ENCODE measurements around the gene F5. TPM values are rescaled to one million over a fixed set of nuclear protein-coding genes. Genes with fewer than 3 reads are reported as not detected.
"Not testable (repeated sequence)": the region's sequence is repeated elsewhere in the genome, so short reads cannot be mapped to it uniquely, and the experiment has no call there.

F5 gene
- total and polyA plus RNA-seq, 3 experiments from 2014 or later = 0.06 to 76.5 (median 72.2) TPM

GRCh38 chr1:169550294-169550693 lies 36.0 kb downstream of the F5 start:
- Mint-ChIP-seq H3K36me3 (no peaks in the 10 kb centered on the region), H3K4me3 (no peak overlapping the region), H3K4me1 (no peaks in the 10 kb centered on the region), H3K27ac (no peak overlapping the region), H3K9me3 (no peaks in the 10 kb centered on the region), H3K27me3 (peaks cover 2 to 7% of the 10 kb centered on the region in 2 donors)
- Histone ChIP-seq H3K27ac (ENCODE audit: low read depth, low read length) (no peak overlapping the region), H3K9me3 (ENCODE audit: low read length) (no peaks in the 10 kb centered on the region), H3K4me1 (ENCODE audit: insufficient read depth, low read length) (no peaks in the 10 kb centered on the region), H3K27me3 (ENCODE audit: insufficient read depth, low read length, poor library complexity, severe bottlenecking) (no peaks in the 10 kb centered on the region), H3K36me3 (ENCODE audit: insufficient read depth, low read length) (no peaks in the 10 kb centered on the region), H3K4me3 (ENCODE audit: low read length) (no peak overlapping the region)
- DNase-seq = peak in 2 of 5 donors; percentile 32 to 46
- ChIA-PET POLR2A (no interaction called here), CTCF (interaction anchor here (0.6 to 3.7 kb wide), 6 partner anchors 15 to 947 kb away, joined by 3 to 26 read pairs (median 5); no protein-coding TSS in a partner anchor)

- H3K36me3 Mint-ChIP-seq = no peaks in the 10 kb centered on the region
- no peak overlapping the region for H3K27ac ChIP-seq (ENCODE audit: low read depth, low read length)
- H3K4me3 ChIP-seq (ENCODE audit: low read length) = no peak overlapping the region
- H3K9me3 ChIP-seq (ENCODE audit: low read length) = no peaks in the 10 kb centered on the region
- no peaks in the 10 kb centered on the region for H3K9me3 Mint-ChIP-seq
- H3K4me1 Mint-ChIP-seq = no peaks in the 10 kb centered on the region
- H3K4me3 Mint-ChIP-seq = no peak overlapping the region
- H3K27me3 Mint-ChIP-seq = peaks cover 2 to 7% of the 10 kb centered on the region in 2 donors
- POLR2A ChIA-PET = interaction anchor here (0.7 kb wide), 1 partner anchor 1140 kb away, joined by 6 read pairs; no protein-coding TSS in a partner anchor
- no peak overlapping the region for H3K27ac Mint-ChIP-seq
- no peaks in the 10 kb centered on the region for H3K4me1 ChIP-seq (ENCODE audit: insufficient read depth, low read length)
- H3K36me3 ChIP-seq (ENCODE audit: insufficient read depth, low read length) = no peaks in the 10 kb centered on the region
- CTCF ChIA-PET = interaction anchor here (1.0 to 1.6 kb wide), 3 partner anchors 38 to 265 kb away, joined by 3 to 11 read pairs (median 4); partner anchors contain the start of gene F5
- H3K27me3 ChIP-seq (ENCODE audit: insufficient read depth, low read length, poor library complexity, severe bottlenecking) = no peaks in the 10 kb centered on the region
- DNase-seq = no peak
These were observed 38.0 kb downstream of the F5 start for GRCh38 chr1:169548282-169548681.

GRCh38 chr1:169546087-169546995 lies 39.9 kb downstream of the F5 start:
- Histone ChIP-seq H3K4me1 (ENCODE audit: insufficient read depth, low read length) (no peaks in the 10 kb centered on the region), H3K4me3 (ENCODE audit: low read length) (no peak overlapping the region), H3K9me3 (ENCODE audit: low read length) (no peaks in the 10 kb centered on the region), H3K27ac (ENCODE audit: low read depth, low read length) (no peak overlapping the region), H3K36me3 (ENCODE audit: insufficient read depth, low read length) (no peaks in the 10 kb centered on the region), H3K27me3 (ENCODE audit: insufficient read depth, low read length, poor library complexity, severe bottlenecking) (no peaks in the 10 kb centered on the region)
- ChIA-PET CTCF (interaction anchor here (0.5 to 2.7 kb wide), 14 partner anchors 8 to 1204 kb away, joined by 3 to 12 read pairs (median 3); partner anchors contain the start of gene SLC19A2), POLR2A (no interaction called here)
- Mint-ChIP-seq H3K4me1 (no peaks in the 10 kb centered on the region), H3K27me3 (peaks cover 2 to 12% of the 10 kb centered on the region in 2 donors), H3K36me3 (no peaks in the 10 kb centered on the region), H3K27ac (peak overlapping the region in 1 of 8 donors; percentile 34), H3K4me3 (no peak overlapping the region), H3K9me3 (no peaks in the 10 kb centered on the region)
- peak; percentile 12 to 68 (median 60) for DNase-seq

- H3K27ac ChIP-seq (ENCODE audit: low read depth, low read length) = no peak overlapping the region
- Mint-ChIP-seq H3K27ac (no peak overlapping the region), H3K27me3 (peaks cover 2 to 12% of the 10 kb centered on the region in 2 donors), H3K4me3 (no peak overlapping the region), H3K36me3 (no peaks in the 10 kb centered on the region), H3K4me1 (no peaks in the 10 kb centered on the region), H3K9me3 (no peaks in the 10 kb centered on the region)
- ChIA-PET CTCF (interaction anchor here (0.6 to 2.7 kb wide), 5 partner anchors 9 to 942 kb away, joined by 3 to 12 read pairs (median 3); no protein-coding TSS in a partner anchor), POLR2A (no interaction called here)
- no peaks in the 10 kb centered on the region for H3K36me3 ChIP-seq (ENCODE audit: insufficient read depth, low read length)
- no peaks in the 10 kb centered on the region for H3K9me3 ChIP-seq (ENCODE audit: low read length)
- no peaks in the 10 kb centered on the region for H3K4me1 ChIP-seq (ENCODE audit: insufficient read depth, low read length)
- no peak overlapping the region for H3K4me3 ChIP-seq (ENCODE audit: low read length)
- DNase-seq = no peak
- H3K27me3 ChIP-seq (ENCODE audit: insufficient read depth, low read length, poor library complexity, severe bottlenecking) = no peaks in the 10 kb centered on the region
These were observed 40.8 kb downstream of the F5 start for GRCh38 chr1:169545472-169545871.

- H3K9me3 ChIP-seq (ENCODE audit: low read length) = no peaks in the 10 kb centered on the region
- H3K4me3 Mint-ChIP-seq = no peak overlapping the region
- POLR2A ChIA-PET = no interaction called here
- no peak overlapping the region for H3K27ac Mint-ChIP-seq
- no peaks in the 10 kb centered on the region for H3K36me3 ChIP-seq (ENCODE audit: insufficient read depth, low read length)
- no peaks in the 10 kb centered on the region for H3K4me1 Mint-ChIP-seq
- DNase-seq = no peak
- H3K4me3 ChIP-seq (ENCODE audit: low read length) = no peak overlapping the region
- H3K9me3 Mint-ChIP-seq = no peaks in the 10 kb centered on the region
- H3K36me3 Mint-ChIP-seq = no peaks in the 10 kb centered on the region
- no peaks in the 10 kb centered on the region for H3K27me3 ChIP-seq (ENCODE audit: insufficient read depth, low read length, poor library complexity, severe bottlenecking)
- H3K27me3 Mint-ChIP-seq = peaks cover 0 to 14% of the 10 kb centered on the region in 2 donors
- H3K4me1 ChIP-seq (ENCODE audit: insufficient read depth, low read length) = no peaks in the 10 kb centered on the region
- CTCF ChIA-PET = no interaction called here
- no peak overlapping the region for H3K27ac ChIP-seq (ENCODE audit: low read depth, low read length)
These were observed 47.0 kb downstream of the F5 start for GRCh38 chr1:169538998-169539871.

- Mint-ChIP-seq H3K4me3 (no peak overlapping the region), H3K9me3 (no peaks in the 10 kb centered on the region), H3K36me3 (no peaks in the 10 kb centered on the region), H3K4me1 (no peaks in the 10 kb centered on the region), H3K27me3 (peaks cover 10 to 35% of the 10 kb centered on the region in 2 donors), H3K27ac (no peak overlapping the region)
- POLR2A ChIA-PET = no interaction called here
- no peak overlapping the region for H3K27ac ChIP-seq (ENCODE audit: low read depth, low read length)
- H3K36me3 ChIP-seq (ENCODE audit: insufficient read depth, low read length) = no peaks in the 10 kb centered on the region
- CTCF ChIA-PET = no interaction called here
- DNase-seq = no peak
- no peaks in the 10 kb centered on the region for H3K9me3 ChIP-seq (ENCODE audit: low read length)
- H3K27me3 ChIP-seq (ENCODE audit: insufficient read depth, low read length, poor library complexity, severe bottlenecking) = no peaks in the 10 kb centered on the region
- H3K4me1 ChIP-seq (ENCODE audit: insufficient read depth, low read length) = no peaks in the 10 kb centered on the region
- no peak overlapping the region for H3K4me3 ChIP-seq (ENCODE audit: low read length)
These were observed 51.6 kb downstream of the F5 start for GRCh38 chr1:169534653-169535052.

GRCh38 chr1:169533528-169534190 lies 52.6 kb downstream of the F5 start:
- H3K27ac Mint-ChIP-seq; H3K27me3 ChIP-seq (ENCODE audit: insufficient read depth, low read length, poor library complexity, severe bottlenecking); H3K36me3 ChIP-seq (ENCODE audit: insufficient read depth, low read length); POLR2A ChIA-PET; H3K9me3 ChIP-seq (ENCODE audit: low read length); H3K27ac ChIP-seq (ENCODE audit: low read depth, low read length); H3K4me3 Mint-ChIP-seq; H3K9me3 Mint-ChIP-seq; DNase-seq; H3K36me3 Mint-ChIP-seq; H3K4me3 ChIP-seq (ENCODE audit: low read length); H3K4me1 Mint-ChIP-seq; H3K4me1 ChIP-seq (ENCODE audit: insufficient read depth, low read length); CTCF ChIA-PET: not testable (repeated sequence)
- H3K27me3 Mint-ChIP-seq = peaks cover 10 to 42% of the 10 kb centered on the region in 2 donors

Measured in CD8-positive, alpha-beta memory T cell (primary cell).